Panc1 (cell line): ENCODE measurements around the gene MYDGF. TPM values are rescaled to one million over a fixed set of nuclear protein-coding genes. Genes with fewer than 3 reads are reported as not detected.
A peak's percentile ranks its signal among the peaks of the same experiment; 100 is the strongest.

Experiments
- ATAC-seq: fragments of 200-7000 bp; cut with Tn5 transposase; 2 replicates; pipeline ENCODE4 v1.9.1; 2020; ENCODE audit warnings: mild to moderate bottlenecking, moderate library complexity
- BruUV-seq: library from RNA; stranded (reverse); fragments of 400-500 nt; replicated peaks from 2 replicates; lab custom pipeline; 2021; lab: Mats Ljungman, UMichigan
- CTCF ChIA-PET: fragments of 300-600 bp; sonication (Branson Sonifier 250); formaldehyde crosslinking; loops from one replicate; lab custom pipeline; 2022; ENCODE audit warnings: antibody characterized with exemption; lab: Charles Lee
- POLR2A ChIA-PET: fragments of 300-600 bp; sonication (Branson Sonifier 250); formaldehyde crosslinking; loops from one replicate; lab custom pipeline; 2022; ENCODE audit warnings: antibody characterized with exemption; lab: Charles Lee
- DNase-seq: peaks from one replicate; pipeline ENCODE4 v3.0.0-alpha.2; 2010; ENCODE audit warnings: low read depth, low spot score
- H3K27ac ChIP-seq: 2 replicates; pipeline ENCODE4 v1.5.1; 2011; ENCODE audit warnings: mild to moderate bottlenecking, low read length, inconsistent platforms
- H3K27me3 ChIP-seq: fragments of 200-500 bp; sonication (Bioruptor generic); 2 replicates; pipeline ENCODE4 v1.6.0; 2014; ENCODE audit warnings: low read length, inconsistent platforms; ENCODE audit not compliant: control insufficient read depth, insufficient read depth
- H3K36me3 ChIP-seq: fragments of 200-500 bp; sonication (Bioruptor generic); 2 replicates; pipeline ENCODE4 v1.5.1; 2014; ENCODE audit warnings: inconsistent platforms, mild to moderate bottlenecking, low read length, moderate library complexity; ENCODE audit not compliant: control insufficient read depth, insufficient read depth
- H3K4me1 ChIP-seq: 2 replicates; pipeline ENCODE4 v1.5.1; 2011; ENCODE audit warnings: inconsistent platforms, mild to moderate bottlenecking, low read length, moderate library complexity; ENCODE audit not compliant: control insufficient read depth, insufficient read depth
- H3K4me3 ChIP-seq, 2 experiments: 2 replicates each; pipeline ENCODE4 v1.5.1; 2011 to 2012; ENCODE audit warnings: low read depth in 2 of 2, low read length in 2 of 2, mild to moderate bottlenecking in 2 of 2, inconsistent platforms in 1 of 2, moderate library complexity in 1 of 2
- H3K9me3 ChIP-seq: fragments of 200-500 bp; sonication (Bioruptor generic); 2 replicates; pipeline ENCODE4 v1.5.1; 2014; ENCODE audit warnings: low read depth, mild to moderate bottlenecking, inconsistent platforms, low read length, moderate library complexity; ENCODE audit not compliant: control insufficient read depth, insufficient read depth
- POLR2AphosphoS5 ChIP-seq: IDR thresholded peaks from 2 replicates; pipeline ENCODE4 v1.6.1; 2012; ENCODE audit warnings: mild to moderate bottlenecking, low read depth, low read length, moderate library complexity
- SIN3A ChIP-seq: IDR thresholded peaks from 2 replicates; pipeline ENCODE4 v1.6.1; 2012; ENCODE audit warnings: low read depth, mild to moderate bottlenecking, low read length, moderate library complexity, borderline replicate concordance; ENCODE audit not compliant: insufficient read depth
- TCF7L2 ChIP-seq: IDR thresholded peaks from 2 replicates; pipeline ENCODE4 v1.6.1; 2011; ENCODE audit warnings: mild to moderate bottlenecking, low read depth, low read length, inconsistent platforms
- in situ Hi-C: cut with HindIII; loops from 2 replicates; pipeline ENCODE4 v1.10.0; 2016; ENCODE audit warnings: low sequenced_read_pairs, low pct_unique_long_range_greater_than_20kb
- intact Hi-C: fragments of 100-400 bp; cut with micrococcal nuclease; formaldehyde crosslinking; loops from one replicate; pipeline ENCODE4 v1.10.0; 2022; ENCODE audit not compliant: unreplicated experiment
- total RNA-seq: library from RNA; stranded (reverse); gene quantifications from one replicate; pipeline ENCODE4 v1.2.1, GENCODE V29; 2021; ENCODE audit not compliant: unreplicated experiment
- TF ChIP-seq, protein P1 (sequence below), 2 experiments: IDR thresholded peaks; 2 replicates each; pipeline ENCODE4 v1.6.1; 2011 to 2012; ENCODE audit warnings: low read depth in 2 of 2, control low read depth in 1 of 2, low read length in 1 of 2, mild to moderate bottlenecking in 1 of 2, moderate library complexity in 1 of 2; ENCODE audit not compliant: insufficient read depth in 1 of 2
- TF ChIP-seq, protein P2 (sequence below): fragments of 450-650 bp; IDR thresholded peaks from 2 replicates; pipeline ENCODE4 v1.5.1; 2017; ENCODE audit warnings: mild to moderate bottlenecking

The MYDGF gene
- total RNA-seq, 1 experiment from 2014 or later, result 78.1 TPM

DNA sequence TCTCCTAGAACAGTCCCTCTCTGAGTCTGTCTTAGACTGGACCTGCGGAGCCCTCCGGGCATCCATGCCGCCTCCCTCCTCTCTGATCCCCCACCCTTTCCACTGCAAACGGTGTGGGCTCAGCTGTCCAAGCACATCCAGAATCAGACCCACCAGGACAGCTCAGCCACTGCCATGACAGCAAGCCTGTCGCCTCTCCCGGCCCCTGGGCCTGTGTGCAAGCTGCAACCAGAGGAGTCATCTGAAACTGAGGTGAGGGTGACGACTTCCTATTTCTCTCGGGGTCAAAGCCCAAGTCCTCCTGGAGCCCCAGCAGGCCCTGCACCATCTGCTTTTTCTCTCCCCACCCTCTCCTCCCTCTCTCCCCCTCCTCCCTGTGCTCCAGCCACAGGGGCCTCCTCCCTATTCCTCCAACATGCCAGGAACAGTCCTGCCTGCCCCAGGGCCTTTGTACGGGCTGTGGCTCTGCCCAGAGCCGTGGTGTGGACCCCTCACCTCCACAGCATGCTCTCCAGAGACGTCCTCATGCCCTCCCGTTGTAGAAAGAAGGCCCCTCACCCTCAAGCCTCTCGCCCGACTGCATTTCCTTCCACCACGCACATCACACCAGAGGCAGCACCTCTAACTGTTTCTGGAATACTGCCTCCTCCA is 23.5 kb upstream of the MYDGF start:
- no peaks in the 10 kb centered on the region; the same call in 1 of the 2 replicates for H3K36me3 ChIP-seq
- TF ChIP-seq SIN3A (no peak), POLR2AphosphoS5 (no peak), TCF7L2 (no peak)
- TF ChIP-seq, protein P1, sequence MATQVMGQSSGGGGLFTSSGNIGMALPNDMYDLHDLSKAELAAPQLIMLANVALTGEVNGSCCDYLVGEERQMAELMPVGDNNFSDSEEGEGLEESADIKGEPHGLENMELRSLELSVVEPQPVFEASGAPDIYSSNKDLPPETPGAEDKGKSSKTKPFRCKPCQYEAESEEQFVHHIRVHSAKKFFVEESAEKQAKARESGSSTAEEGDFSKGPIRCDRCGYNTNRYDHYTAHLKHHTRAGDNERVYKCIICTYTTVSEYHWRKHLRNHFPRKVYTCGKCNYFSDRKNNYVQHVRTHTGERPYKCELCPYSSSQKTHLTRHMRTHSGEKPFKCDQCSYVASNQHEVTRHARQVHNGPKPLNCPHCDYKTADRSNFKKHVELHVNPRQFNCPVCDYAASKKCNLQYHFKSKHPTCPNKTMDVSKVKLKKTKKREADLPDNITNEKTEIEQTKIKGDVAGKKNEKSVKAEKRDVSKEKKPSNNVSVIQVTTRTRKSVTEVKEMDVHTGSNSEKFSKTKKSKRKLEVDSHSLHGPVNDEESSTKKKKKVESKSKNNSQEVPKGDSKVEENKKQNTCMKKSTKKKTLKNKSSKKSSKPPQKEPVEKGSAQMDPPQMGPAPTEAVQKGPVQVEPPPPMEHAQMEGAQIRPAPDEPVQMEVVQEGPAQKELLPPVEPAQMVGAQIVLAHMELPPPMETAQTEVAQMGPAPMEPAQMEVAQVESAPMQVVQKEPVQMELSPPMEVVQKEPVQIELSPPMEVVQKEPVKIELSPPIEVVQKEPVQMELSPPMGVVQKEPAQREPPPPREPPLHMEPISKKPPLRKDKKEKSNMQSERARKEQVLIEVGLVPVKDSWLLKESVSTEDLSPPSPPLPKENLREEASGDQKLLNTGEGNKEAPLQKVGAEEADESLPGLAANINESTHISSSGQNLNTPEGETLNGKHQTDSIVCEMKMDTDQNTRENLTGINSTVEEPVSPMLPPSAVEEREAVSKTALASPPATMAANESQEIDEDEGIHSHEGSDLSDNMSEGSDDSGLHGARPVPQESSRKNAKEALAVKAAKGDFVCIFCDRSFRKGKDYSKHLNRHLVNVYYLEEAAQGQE (IDR thresholded peaks at IDR 0.05; ENCODE audit: insufficient read depth in 1 of 2, low read depth in 2 of 2, low read length in 1 of 2), result no peak
- TF ChIP-seq, protein P2, sequence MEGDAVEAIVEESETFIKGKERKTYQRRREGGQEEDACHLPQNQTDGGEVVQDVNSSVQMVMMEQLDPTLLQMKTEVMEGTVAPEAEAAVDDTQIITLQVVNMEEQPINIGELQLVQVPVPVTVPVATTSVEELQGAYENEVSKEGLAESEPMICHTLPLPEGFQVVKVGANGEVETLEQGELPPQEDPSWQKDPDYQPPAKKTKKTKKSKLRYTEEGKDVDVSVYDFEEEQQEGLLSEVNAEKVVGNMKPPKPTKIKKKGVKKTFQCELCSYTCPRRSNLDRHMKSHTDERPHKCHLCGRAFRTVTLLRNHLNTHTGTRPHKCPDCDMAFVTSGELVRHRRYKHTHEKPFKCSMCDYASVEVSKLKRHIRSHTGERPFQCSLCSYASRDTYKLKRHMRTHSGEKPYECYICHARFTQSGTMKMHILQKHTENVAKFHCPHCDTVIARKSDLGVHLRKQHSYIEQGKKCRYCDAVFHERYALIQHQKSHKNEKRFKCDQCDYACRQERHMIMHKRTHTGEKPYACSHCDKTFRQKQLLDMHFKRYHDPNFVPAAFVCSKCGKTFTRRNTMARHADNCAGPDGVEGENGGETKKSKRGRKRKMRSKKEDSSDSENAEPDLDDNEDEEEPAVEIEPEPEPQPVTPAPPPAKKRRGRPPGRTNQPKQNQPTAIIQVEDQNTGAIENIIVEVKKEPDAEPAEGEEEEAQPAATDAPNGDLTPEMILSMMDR, result no peak
- H3K9me3 ChIP-seq, result no peaks in the 10 kb centered on the region
- peak overlapping the region; percentile 39; the same call in 1 of the 2 replicates for H3K27ac ChIP-seq
- ChIA-PET CTCF (no interaction called here), POLR2A (no interaction called here)
- H3K4me1 ChIP-seq, result peaks cover 3% of the 10 kb centered on the region; the same call in 1 of the 2 replicates
- no peaks in the 10 kb centered on the region for H3K27me3 ChIP-seq
- in situ Hi-C loops, result no loop called here
- H3K4me3 ChIP-seq, result no peak overlapping the region
- no TSS peak for BruUV-seq
- no peak for ATAC-seq
- intact Hi-C loops, result no loop called here
- DNase-seq, result no peak

DNA sequence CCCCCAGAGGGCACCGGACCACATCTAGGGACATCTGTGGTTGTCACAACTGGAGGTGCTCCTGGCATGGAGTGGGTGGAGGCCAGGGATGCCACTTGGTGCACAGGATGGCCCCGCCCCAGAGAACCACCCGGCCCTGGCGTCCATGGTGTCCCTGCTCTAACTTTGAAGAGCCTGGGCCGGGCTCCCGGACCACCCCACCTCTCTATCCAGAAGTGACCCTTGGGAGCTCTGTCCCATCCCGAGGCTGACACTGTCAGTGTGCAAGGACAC is 22.9 kb upstream of the MYDGF start:
- POLR2A ChIA-PET, result no interaction called here
- DNase-seq (no peak), ATAC-seq (no peak)
- BruUV-seq, result no TSS peak
- Histone ChIP-seq H3K27ac (no peak overlapping the region), H3K9me3 (no peaks in the 10 kb centered on the region), H3K4me1 (peaks cover 3% of the 10 kb centered on the region; the same call in 1 of the 2 replicates), H3K27me3 (no peaks in the 10 kb centered on the region), H3K36me3 (no peaks in the 10 kb centered on the region; the same call in 1 of the 2 replicates), H3K4me3 (no peak overlapping the region)
- CTCF ChIA-PET, result no interaction called here
- in situ Hi-C loops, result no loop called here
- intact Hi-C loops, result no loop called here
- TF ChIP-seq TCF7L2 (no peak), POLR2AphosphoS5 (no peak), SIN3A (no peak)
- TF ChIP-seq, protein P1 (IDR thresholded peaks at IDR 0.05; ENCODE audit: insufficient read depth in 1 of 2, low read depth in 2 of 2, low read length in 1 of 2), result no peak
- TF ChIP-seq, protein P2, result no peak
